NCI-H146 treated with DMSO at 0.1 percent for 48 hours (cell line): Measurements from ENCODE around the gene ABCG4.
"Not testable (repeated sequence)": the region's sequence is repeated elsewhere in the genome, so short reads cannot be mapped to it uniquely, and the experiment has no call there.

ENCODE experiments used
- DNase-seq: peaks from one replicate; lab custom pipeline; 2025; ENCODE audit not compliant: unreplicated experiment; lab: John Stamatoyannopoulos, UW

The ABCG4 gene

DNA sequence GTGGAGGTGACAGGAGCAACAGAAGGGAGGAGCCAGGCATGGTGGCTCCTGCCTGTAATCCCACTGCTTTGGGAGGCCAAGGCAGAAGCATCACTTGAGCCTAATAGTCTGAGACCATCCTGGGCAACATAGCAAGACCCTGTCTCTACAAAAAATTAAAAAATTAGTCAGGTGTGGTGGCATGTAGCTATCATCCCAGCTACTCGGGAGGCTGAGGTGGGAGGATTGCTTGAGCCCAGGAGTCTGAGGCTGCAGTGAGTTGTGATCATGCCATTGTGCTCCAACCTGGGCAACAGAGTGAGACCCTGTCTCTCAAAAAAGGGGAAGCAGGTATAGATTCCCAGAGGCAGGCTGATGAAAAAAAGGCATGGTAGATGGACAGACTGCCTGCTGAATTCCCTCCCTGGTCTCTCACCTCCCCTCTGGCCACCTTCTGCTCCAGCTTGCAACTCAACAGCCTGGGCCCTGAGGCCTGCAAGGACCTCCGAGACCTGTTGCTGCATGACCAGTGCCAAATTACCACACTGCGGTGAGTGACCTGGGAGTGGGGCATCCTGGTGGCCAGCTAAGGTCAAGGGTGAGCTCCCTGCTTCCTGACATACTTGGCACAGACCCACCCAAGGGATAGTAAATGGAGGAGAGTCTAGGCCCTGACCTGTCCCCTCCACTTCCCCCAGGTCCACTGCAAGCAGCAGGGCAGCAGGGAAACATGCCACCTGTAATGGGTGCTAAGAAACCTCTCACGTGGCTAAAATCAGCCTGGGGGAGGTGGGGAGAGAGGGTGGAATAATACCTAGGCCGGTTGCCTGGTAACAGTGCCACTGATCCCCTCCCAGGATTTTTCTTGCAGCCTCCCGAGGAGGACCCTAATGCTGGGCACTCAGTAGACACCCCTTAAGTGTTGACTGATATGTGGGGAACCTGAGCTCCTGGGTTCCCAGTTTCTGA is 32.2 kb downstream of the ABCG4 start:
- DNase-seq = no peak

DNA sequence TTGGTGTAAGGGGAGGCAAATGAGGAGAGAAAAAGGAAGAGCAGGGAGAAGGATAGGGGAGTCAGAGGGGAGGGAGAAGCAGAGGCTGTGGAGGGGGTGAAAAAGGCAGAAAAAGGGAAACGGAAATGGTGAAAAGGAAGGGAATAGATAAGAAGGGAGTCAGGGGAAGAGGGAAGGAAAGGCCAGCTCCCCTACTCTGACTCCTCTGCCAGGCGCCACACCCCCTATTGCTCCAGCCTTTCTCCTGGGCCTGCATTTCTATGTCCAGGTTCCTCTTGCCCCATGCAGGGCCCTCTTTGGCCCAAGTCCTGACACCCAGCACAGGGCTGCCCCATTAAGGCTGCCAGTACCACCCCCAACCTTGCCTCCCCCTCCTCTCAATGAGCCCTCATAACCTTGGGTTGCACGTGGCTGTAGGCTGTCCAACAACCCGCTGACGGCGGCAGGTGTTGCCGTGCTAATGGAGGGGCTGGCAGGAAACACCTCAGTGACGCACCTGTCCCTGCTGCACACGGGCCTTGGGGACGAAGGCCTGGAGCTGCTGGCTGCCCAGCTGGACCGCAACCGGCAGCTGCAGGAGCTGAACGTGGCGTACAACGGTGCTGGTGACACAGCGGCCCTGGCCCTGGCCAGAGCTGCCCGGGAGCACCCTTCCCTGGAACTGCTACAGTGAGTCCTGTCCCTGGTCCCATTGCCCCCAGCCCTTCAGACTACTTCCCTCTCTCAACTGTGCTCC is 33.0 kb downstream of the ABCG4 start:
- DNase-seq = peak; percentile 62

DNA sequence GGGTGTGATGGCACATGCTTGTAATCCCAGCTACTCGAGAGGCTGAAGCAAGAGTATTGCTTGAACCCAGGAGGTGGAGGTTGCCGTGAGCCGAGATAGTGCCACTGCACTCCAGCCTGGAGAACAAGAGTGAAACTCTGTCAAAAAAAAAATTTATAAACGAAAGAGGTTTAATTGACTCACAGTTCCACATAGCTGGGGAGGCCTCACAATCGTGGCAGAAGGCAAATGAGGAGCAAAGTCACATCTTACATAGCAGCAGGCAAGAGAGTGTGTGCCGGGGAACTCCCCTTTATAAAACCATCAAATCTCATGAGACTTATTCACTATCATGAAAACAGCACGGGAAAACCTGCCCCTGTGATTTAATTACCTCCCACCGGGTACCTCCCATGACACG is 35.5 kb downstream of the ABCG4 start:
- not testable (repeated sequence) for DNase-seq

DNA sequence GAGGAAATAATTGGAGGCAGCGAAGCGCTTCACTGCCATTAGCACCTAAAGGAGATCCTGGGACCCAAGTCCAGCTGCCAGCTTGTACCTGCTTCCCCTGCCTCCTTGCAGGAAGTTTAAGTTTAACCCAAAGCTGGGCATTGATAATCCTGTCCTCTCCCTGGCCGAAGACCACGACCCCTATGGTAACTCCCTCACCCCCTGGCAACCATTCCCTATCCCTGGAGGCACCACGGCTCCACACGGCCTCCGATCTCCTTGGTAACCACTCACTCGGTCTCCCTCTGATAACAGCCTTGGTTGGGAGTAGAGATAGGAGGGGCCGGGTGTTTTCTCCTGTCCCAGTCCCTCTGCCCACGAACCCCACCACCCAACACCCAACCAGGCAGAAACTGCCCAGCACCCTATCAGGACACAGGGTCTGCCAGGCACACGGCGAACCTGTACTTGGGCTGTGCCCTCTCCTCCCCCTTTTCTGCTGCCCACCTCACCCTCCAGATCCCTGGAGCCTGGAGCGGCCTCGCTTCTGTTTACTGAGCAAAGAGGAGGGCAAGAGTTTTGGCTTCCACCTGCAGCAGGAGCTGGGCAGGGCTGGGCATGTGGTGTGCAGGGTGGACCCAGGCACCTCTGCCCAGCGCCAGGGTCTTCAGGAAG is 37.3 kb downstream of the ABCG4 start:
- no peak for DNase-seq

DNA sequence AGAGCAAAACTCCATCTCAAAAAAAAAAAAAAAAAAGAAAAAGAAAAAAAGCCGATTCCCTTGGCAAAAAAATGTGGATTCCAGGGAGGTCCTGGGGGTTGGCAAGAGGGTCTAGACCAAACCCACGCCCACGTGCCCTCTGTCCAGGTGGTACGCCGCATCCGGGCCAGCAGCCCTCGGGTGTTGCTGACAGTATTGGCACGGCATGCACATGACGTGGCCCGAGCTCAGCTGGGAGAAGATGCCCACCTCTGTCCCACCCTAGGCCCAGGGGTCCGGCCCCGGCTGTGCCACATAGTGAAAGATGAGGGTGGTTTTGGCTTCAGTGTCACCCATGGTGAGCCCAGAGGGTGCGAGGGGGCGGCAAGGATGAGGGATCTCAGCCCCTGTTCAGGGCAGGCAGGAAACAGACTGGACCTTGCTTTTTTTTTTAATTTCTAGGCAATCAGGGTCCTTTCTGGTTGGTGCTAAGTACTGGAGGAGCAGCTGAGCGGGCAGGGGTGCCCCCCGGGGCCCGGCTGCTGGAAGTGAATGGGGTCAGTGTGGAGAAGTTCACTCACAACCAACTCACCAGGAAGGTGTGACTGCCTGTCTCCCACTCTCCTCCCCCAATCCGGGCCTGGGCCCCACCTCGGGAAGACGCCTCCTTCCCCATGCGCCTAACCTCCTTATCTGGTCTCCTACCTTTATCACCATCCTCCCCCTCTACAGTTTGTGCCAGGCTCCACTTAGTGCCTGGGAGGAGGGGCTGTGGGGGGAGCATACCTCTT is 38.5 kb downstream of the ABCG4 start:
- DNase-seq = no peak

DNA sequence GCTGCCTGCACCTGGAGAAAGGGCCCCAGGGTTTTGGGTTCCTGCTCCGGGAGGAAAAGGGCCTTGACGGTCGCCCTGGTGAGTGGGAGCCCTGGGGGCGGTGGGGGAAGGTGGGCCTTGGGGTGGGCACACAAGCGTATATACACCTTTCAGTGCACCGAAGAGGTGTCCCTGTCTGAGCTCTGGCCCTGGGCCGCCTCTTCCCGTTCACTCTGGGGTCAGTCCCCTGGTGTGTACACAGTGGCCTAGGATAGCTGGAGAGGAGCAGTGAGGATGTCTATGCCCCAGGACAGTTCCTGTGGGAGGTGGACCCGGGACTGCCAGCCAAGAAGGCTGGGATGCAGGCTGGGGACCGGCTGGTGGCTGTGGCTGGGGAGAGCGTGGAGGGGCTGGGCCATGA is 39.2 kb downstream of the ABCG4 start:
- no peak for DNase-seq

DNA sequence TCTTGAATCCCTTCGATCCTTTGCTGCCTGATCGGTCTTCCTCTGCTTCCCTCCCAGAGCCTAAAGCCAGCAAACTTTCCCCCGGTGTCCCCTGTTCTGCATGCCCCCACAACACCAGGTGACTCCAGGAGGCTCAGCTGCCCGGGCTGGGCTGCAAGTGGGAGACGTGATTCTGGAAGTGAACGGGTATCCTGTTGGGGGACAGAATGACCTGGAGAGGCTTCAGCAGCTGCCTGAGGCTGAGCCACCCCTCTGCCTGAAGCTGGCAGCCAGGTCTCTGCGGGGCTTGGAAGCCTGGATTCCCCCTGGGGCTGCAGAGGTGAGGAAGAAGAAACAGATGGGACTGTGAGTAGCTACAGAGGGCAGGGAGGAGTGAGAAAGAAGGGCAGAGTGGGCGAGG is 40.0 kb downstream of the ABCG4 start:
- DNase-seq = no peak

DNA sequence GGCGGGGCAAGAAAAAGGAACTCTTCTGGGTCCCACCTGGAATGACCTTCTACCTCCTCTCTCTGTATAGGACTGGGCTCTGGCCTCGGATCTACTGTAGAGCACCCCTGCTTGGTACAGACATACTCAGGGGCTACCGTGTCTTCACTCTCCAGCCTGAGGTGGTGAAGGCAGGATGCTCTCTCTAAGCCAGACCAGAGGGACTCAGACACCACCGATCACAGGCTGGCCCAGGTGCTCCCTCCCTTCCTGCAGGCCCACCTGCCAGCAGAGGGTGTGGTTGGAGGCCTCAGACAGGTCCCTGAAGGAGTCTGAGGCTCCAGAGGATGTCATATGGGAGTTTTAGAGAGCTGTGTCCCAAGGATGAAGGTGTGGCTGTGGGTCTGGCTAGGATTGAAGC is 40.5 kb downstream of the ABCG4 start:
- DNase-seq = no peak

DNA sequence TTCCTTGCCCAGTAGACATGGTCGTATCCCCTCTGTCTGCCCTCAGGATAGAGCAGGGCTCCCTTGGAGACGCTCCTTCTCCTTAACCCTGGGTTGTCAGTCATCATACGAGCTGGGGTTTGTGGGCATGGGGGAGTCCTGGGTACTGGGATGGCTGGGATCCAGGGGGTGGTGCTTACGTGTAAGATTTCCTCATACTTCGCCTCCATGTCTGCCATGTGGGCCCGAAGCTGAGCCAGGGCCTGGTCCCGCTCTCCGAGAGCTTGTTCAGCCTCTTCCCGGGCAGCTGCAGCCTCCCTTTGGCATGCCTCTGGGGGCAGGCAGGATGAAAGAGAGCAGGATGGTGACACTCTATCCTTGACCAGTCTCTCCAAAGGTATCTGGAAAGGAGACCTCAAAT is 41.7 kb downstream of the ABCG4 start:
- DNase-seq = no peak

DNA sequence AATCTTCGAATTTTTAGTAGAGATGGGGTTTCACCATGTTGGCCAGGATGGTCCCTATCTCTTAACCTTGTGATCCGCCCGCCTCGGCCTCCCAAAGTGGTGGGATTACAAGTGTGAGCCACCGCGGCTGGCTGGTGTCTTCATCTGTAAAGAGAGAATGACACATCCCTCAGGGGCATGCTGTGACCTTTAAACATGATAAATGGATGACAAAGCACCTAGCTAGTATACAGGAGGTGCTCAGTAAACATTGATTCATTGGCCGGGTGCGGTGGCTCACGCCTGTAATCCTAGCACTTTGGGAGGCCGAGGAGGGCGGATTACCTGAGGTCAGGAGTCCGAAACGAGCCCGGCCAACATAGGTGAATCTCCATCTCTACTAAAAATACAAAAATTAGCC is 42.4 kb downstream of the ABCG4 start:
- DNase-seq = not testable (repeated sequence)

DNA sequence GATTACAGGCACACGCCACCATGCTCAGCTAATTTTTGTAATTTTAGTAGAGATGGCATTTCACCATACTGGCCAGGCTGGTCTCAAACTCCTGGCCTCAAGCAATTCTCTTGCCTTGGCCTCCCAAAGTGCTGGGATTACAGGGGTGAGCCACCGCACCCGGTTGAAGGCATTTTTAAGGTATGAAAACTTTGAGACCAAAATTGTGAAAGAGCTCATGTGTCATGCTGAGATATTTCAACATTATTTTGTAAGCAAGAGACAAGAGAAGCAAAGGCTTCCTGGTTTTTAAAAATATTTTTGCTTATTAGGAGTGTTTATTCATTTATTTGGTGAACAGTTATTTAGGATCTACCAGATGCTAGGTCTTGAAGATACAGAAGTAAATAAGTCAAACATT is 43.3 kb downstream of the ABCG4 start:
- no peak for DNase-seq

DNA sequence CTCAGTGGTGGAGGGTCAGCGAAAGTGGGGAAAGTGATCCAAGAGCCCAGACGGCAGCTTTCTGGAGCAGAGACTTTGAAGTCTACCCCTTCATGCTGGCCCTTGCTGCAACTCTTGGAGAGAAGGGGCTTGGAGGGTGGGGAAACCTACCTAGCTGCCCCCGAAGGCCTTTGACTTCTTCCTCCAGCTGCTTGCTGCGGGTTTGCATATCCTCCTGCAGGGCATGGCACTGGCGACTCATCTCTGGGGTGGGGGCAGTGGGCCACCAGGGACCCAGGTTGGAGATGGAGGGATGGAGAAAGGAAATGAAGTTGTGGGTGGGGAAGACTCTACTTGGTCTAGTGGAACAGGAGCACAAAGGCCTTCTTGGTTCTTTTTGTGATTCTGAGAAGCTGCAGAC is 44.1 kb downstream of the ABCG4 start:
- DNase-seq = no peak

DNA sequence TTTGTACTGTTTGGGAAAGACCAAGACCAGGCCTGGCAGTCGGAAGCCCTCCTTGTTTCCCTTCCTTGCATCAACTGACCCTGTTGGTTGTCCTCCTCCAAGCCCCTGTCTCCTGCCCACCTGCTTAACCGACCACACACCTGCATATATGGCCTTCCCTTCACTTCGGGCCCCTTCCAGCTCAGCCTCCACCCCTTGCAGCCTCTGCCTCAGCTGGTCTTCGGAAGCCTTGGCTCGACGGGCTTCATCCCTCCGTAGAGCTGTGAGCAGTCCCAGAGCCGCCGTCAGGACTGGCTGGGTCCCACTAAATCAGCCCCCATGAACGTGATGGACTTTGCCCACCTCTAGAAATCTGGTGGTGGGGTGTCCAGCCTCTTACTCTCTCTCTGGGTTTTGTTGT is 44.8 kb downstream of the ABCG4 start:
- DNase-seq = no peak

DNA sequence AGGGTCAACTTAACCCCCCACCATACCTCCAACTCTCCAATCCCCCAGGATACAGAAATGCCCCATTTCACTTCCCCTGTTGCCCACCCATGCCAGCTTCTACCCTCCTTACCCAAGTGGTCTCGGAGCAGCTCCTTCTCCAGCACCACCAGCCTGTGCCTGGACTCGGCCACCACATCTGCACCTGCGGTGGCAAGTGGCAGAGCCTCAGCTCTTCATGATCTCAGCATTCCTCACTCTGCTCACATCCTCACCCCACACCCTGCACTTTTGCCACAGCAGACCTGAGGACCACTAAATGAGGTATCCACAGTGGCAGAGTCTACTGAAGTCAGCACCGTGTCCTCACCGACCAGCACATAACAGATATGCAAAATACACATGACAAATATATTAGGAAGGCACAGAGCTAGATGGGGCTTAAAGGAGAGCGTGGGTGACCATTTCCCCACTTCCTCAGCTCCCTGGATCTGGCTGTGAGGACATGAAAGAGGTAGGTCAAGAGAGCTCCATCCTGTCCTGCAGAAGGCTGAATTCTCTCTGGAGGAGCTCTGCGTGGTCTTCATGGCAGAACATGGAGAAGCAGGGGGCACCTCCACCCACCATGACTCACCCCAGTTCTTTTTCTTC is 46.1 kb downstream of the ABCG4 start:
- no peak for DNase-seq

DNA sequence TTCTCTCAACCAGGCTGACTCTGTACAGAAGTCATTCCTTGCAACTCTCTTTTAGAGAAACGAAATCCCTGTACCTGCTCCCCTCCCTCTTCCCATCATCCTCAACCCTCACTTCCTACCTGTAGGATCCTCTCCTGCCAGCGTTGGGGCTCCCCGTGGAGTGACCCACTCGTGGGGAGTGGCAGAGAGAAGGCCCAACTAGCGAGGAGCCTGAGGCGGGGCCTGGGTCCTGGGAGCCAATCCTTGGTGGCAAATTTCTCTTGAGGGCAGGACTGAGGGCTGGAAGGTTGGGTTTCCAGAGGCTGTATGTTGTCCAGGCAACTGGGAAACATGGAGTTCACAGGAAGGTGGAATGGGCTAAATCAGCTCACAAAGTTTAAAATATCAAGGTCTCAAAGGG is 46.8 kb downstream of the ABCG4 start:
- DNase-seq = peak; percentile 85

DNA sequence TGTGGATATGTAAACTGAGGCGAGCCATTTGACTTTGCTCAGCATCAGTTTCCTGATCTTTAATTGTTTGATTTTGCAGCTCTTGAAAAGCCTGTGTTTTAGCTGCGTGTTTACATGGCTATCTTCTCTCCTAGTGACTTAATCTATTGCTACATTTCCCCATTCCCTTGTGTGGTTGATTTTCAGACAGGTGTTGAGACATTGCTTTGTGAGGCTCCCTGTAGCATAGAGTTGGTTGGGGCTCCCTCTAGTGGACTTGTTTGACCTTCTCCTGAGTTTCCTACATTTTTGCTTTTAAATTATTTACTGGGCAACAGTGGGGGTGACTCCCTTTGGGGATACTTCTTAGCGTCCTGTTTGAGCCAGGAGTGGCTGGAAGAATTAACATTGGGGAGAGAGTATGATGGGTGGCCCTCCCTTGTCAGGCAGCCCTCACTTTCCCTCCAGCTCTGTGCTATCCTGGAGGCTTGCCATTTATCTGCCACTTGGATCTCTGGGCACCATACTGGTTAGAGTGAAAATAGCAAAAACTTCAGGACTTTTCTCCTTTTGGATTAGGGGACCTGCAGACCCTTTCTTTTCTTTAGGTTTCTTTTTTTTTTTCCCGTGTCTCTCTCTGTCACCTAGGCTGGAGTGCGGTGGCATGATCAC is 48.1 kb downstream of the ABCG4 start:
- peak; percentile 89 for DNase-seq

DNA sequence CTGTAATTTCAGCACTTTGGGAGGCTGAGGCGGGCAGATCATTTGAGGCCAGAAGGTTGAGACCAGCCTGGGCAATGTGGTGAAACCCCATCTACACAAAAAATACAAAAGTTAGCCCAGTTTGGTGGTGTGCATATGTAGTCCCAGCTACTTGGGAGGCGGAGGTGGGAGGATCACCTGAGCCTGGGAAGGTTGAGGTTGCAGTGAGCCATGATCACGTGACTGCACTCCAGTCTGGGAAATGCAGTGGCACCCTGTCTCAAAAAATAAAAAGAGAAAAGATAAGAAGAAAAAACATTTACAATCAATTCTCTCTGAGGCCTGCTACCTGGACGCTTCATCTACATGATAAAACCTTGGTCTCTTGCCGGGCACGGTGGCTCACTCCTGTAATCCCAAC is 50.1 kb downstream of the ABCG4 start:
- no peak for DNase-seq

DNA sequence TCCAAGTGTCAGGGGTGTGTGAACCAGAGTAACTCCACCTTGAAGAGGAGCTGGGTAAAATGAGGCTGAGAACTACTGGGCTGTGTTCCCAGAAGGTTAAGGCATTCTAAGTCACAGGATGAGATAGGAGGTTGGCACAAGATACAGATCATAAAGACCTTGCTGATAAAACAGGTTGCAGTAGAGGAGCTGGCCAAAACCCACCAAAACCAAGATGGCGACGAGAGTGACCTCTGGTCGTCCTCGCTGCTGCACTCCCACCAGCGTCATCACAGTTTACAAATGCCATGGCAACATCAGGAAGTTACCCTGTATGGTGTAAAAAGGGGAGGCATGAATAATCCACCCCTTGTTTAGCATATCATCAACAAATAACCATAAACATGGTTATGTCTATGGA is 52.4 kb downstream of the ABCG4 start:
- not testable (repeated sequence) for DNase-seq

DNA sequence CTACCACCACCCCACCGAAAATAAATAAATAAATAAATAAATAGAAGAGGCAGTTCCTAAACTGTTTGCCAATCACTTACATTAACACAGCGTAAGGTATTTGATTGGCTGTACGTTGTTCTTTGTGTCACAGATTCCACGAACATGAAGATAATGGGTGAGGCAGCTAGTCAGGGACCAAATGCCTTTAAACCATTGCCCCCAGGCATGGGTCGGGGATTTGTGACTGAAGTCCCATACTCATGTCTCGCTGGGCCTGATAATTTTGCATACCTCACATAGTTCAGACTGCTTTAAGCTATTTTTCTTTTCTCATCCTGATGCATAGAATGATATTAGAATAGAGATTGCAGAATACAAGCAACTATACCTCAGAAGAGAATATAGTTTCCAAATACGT is 53.7 kb downstream of the ABCG4 start:
- no peak for DNase-seq

DNA sequence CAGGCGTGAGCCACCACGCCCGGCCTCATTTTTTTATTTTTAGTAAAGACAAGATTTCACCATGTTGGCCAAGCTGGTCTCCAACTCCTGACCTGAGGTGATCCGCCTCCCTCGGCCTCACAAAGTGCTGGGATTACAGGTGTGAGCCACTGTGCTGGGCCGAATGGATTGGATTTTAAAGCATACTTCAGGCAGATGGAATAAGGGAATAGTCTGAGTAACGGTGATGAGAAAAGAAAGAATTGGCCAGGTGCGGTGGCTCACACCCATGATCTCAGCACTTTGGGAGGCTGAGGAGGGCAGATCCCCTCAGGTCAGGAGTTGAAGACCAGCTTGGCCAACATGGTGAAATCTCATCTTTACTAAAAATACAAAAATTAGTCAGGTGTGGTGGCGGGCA is 55.2 kb downstream of the ABCG4 start:
- DNase-seq = no peak
